GM12878 (cell line): Measurements from ENCODE around the gene C10orf90. TPM values are rescaled to one million over a fixed set of nuclear protein-coding genes. Genes with fewer than 3 reads are reported as not detected.

Experiments
- ATAC-seq: fragments of 200-7000 bp; cut with Tn5 transposase; 3 replicates; pipeline ENCODE4 v1.9.1; 2020; ENCODE audit warnings: mild to moderate bottlenecking, moderate library complexity
- BruUV-seq: library from RNA; stranded (reverse); fragments of 400-500 nt; replicated peaks from 2 replicates; lab custom pipeline; 2021; lab: Mats Ljungman, UMichigan
- CTCF ChIA-PET: fragments of 300-600 bp; sonication (Branson Sonifier 250); formaldehyde crosslinking; extraction: SDS; loops from one replicate; lab custom pipeline; 2021; ENCODE audit warnings: inconsistent platforms; lab: Yijun Ruan, JAX
- POLR2A ChIA-PET: fragments of 350-600 bp; formaldehyde crosslinking; extraction: SDS; loops from one replicate; lab custom pipeline; 2021; ENCODE audit warnings: inconsistent platforms; lab: Charles Lee
- RAD21 ChIA-PET: fragments of 300-600 bp; sonication (Branson Sonifier 250); formaldehyde crosslinking; loops from one replicate; lab custom pipeline; 2023; ENCODE audit warnings: antibody characterized with exemption; ENCODE audit not compliant: unreplicated experiment; lab: Charles Lee
- SMC1A ChIA-PET: fragments of 300-600 bp; sonication (Branson Sonifier 250); formaldehyde crosslinking; loops from one replicate; lab custom pipeline; 2023; ENCODE audit not compliant: unreplicated experiment, uncharacterized antibody; lab: Charles Lee
- DNase-seq: peaks from one replicate; pipeline ENCODE4 v3.0.0-alpha.2; 2011; ENCODE audit warnings: low read depth, low spot score
- FAIRE-seq: peaks from 3 replicates; lab custom pipeline; 2011; peaks lifted over from hg19 to GRCh38; lab: Jason Lieb, UNC
- H2AFZ ChIP-seq: 2 replicates; pipeline ENCODE4 v1.6.0; 2011; ENCODE audit warnings: low read depth, low read length, control low read depth; ENCODE audit not compliant: control insufficient read depth
- H3K27ac ChIP-seq: 2 replicates; pipeline ENCODE4 v1.5.1; 2011; ENCODE audit warnings: control low read depth; ENCODE audit not compliant: control insufficient read depth, insufficient read depth
- H3K27me3 ChIP-seq, 2 experiments: replicated peaks in 1 of 2; 2 replicates each; pipeline versions ENCODE4 v1.6.0 to v1.6.1; 2011; ENCODE audit warnings: low read length in 1 of 2; ENCODE audit not compliant: control insufficient read depth in 2 of 2, insufficient read depth in 2 of 2
- H3K36me3 ChIP-seq, 2 experiments: 2 replicates each; pipeline ENCODE4 v1.5.1; 2011; ENCODE audit warnings: low read length in 1 of 2; ENCODE audit not compliant: control insufficient read depth in 2 of 2, insufficient read depth in 2 of 2
- H3K4me1 ChIP-seq: 2 replicates; pipeline ENCODE4 v1.6.1; 2011; ENCODE audit warnings: mild to moderate bottlenecking, low read length, moderate library complexity, mixed read lengths; ENCODE audit not compliant: control insufficient read depth, insufficient read depth
- H3K4me2 ChIP-seq: 2 replicates; pipeline ENCODE4 v1.6.0; 2011; ENCODE audit warnings: control low read depth; ENCODE audit not compliant: control insufficient read depth, insufficient read depth
- H3K4me3 ChIP-seq: fragments of 200-600 bp; sonication (generic); 2 replicates; pipeline ENCODE4 v1.5.1; 2016
- H3K79me2 ChIP-seq: 2 replicates; pipeline ENCODE4 v1.6.0; 2011; ENCODE audit warnings: low read length; ENCODE audit not compliant: control insufficient read depth, insufficient read depth
- H3K9ac ChIP-seq: 2 replicates; pipeline ENCODE4 v1.8.0; 2011; ENCODE audit warnings: low read length, control low read depth, mixed read lengths; ENCODE audit not compliant: control insufficient read depth, insufficient read depth
- H3K9me3 ChIP-seq: replicated peaks from 3 replicates; pipeline ENCODE4 v1.5.1; 2011; ENCODE audit warnings: mild to moderate bottlenecking, low read length; ENCODE audit not compliant: control insufficient read depth, insufficient read depth
- H4K20me1 ChIP-seq: 2 replicates; pipeline ENCODE4 v1.6.0; 2011; ENCODE audit not compliant: control insufficient read depth, insufficient read depth
- ATF2 ChIP-seq: IDR thresholded peaks from 2 replicates; pipeline ENCODE4 v1.6.1; 2012; ENCODE audit warnings: low read length, inconsistent platforms
- CBX3 ChIP-seq: fragments of 200-600 bp; sonication (generic); IDR thresholded peaks from 2 replicates; pipeline ENCODE4 v1.6.1; 2016; ENCODE audit warnings: low read depth, borderline replicate concordance
- DPF2 ChIP-seq: fragments of 450-650 bp; IDR thresholded peaks from 2 replicates; pipeline ENCODE4 v1.6.1; 2017; ENCODE audit warnings: mild to moderate bottlenecking
- EZH2 ChIP-seq: IDR thresholded peaks from 2 replicates; pipeline ENCODE4 v1.6.1; 2012; ENCODE audit warnings: low read depth, mild to moderate bottlenecking, control low read depth, inconsistent platforms, low read length, borderline replicate concordance; ENCODE audit not compliant: control insufficient read depth
- FOXM1 ChIP-seq: IDR thresholded peaks from 2 replicates; pipeline ENCODE4 v1.6.1; 2012; ENCODE audit warnings: low read depth, mild to moderate bottlenecking, inconsistent platforms, low read length, moderate library complexity
- IKZF2 ChIP-seq, 2 experiments: fragments of 450-650 bp; IDR thresholded peaks; 2 replicates each; pipeline ENCODE4 v1.6.1; 2017; ENCODE audit warnings: mild to moderate bottlenecking in 2 of 2, moderate library complexity in 2 of 2
- IRF4 ChIP-seq: IDR thresholded peaks from 2 replicates; pipeline ENCODE4 v1.6.1; 2011; ENCODE audit warnings: low read depth, low read length
- MLLT1 ChIP-seq: fragments of 450-650 bp; IDR thresholded peaks from 2 replicates; pipeline ENCODE4 v1.6.1; 2016; ENCODE audit warnings: mild to moderate bottlenecking
- MTA2 ChIP-seq: fragments of 450-650 bp; IDR thresholded peaks from 2 replicates; pipeline ENCODE4 v1.6.1; 2016; ENCODE audit warnings: low read depth, mild to moderate bottlenecking, moderate library complexity
- MTA3 ChIP-seq: IDR thresholded peaks from 2 replicates; pipeline ENCODE4 v1.6.1; 2012; ENCODE audit warnings: low read length, inconsistent platforms, borderline replicate concordance
- MXI1 ChIP-seq: fragments of 150-350 bp; IDR thresholded peaks from 2 replicates; pipeline ENCODE4 v1.6.1; 2011; ENCODE audit warnings: low read depth, mild to moderate bottlenecking, inconsistent platforms, low read length, improper control_type of control experiment
- RBBP5 ChIP-seq: fragments of 200-600 bp; sonication (generic); conservative IDR thresholded peaks from 2 replicates; pipeline ENCODE4 v1.6.1; 2016
- RFX5 ChIP-seq: IDR thresholded peaks from 2 replicates; pipeline ENCODE4 v1.6.1; 2011; ENCODE audit warnings: low read depth, low read length, improper control_type of control experiment
- SP1 ChIP-seq: IDR thresholded peaks from one replicate; pipeline ENCODE4 v1.6.1; 2011; ENCODE audit warnings: low read depth, low read length
- STAT3 ChIP-seq: IDR thresholded peaks from 2 replicates; pipeline ENCODE4 v1.6.1; 2011; ENCODE audit warnings: low read depth, low read length, improper control_type of control experiment
- ZNF217 ChIP-seq: fragments of 450-650 bp; IDR thresholded peaks from 2 replicates; pipeline ENCODE4 v1.6.1; 2017; ENCODE audit warnings: antibody characterized with exemption, mild to moderate bottlenecking
- WGBS: methylation state at CpG from one replicate; pipeline ENCODE4 v1.1.6; 2016; ENCODE audit warnings: low lambda C conversion rate; ENCODE audit not compliant: insufficient replicate concordance, insufficient coverage; ENCODE audit errors: missing lambda C conversion rate; 5-methylcytosine and 5-hydroxymethylcytosine counted together
- in situ Hi-C: fragments of 300-500 bp; cut with MboI; formaldehyde crosslinking; loops from 9 replicates; pipeline ENCODE4 v1.14.3; 2018; ENCODE audit warnings: mixed read lengths
- intact Hi-C: fragments of 100-400 bp; cut with micrococcal nuclease; formaldehyde crosslinking; loops from one replicate; pipeline ENCODE4 v1.14.2; 2022; ENCODE audit not compliant: unreplicated experiment
- polyA plus RNA-seq, 11 experiments: library from polyadenylated mRNA; depleted of rRNA in 4 of 11; unstranded in 6 of 11; stranded (reverse) in 5 of 11; fragments of >200 nt; fragmentation: Nextera tagmentation in 4 of 11; fragmentation: Illumina TruSeq in 1 of 11; extraction: Ambion mirVana in 4 of 11; extraction: Trizol in 1 of 11; gene quantifications; 1 replicate in 1 of 11; 2 replicates in 10 of 11; pipeline versions ENCODE4 v1.2.1 to v1.2.3, GENCODE V29; 2011 to 2016; ENCODE audit warnings: inconsistent platforms in 2 of 11, missing spikeins in 2 of 11, low read depth in 1 of 11
- total RNA-seq, 4 experiments: library from RNA; depleted of rRNA in 3 of 4; stranded (reverse); fragments of >200 nt in 3 of 4; fragmentation: Illumina TruSeq in 1 of 4; extraction: Trizol in 1 of 4; gene quantifications; 2 replicates each; pipeline versions ENCODE4 v1.2.1 to v1.2.3, GENCODE V29; 2013 to 2021

Gene C10orf90
- total and polyA plus RNA-seq, 10 of the 15 experiments (the other 5 are each of a cell fraction or from before 2014, with no cell fraction given), result 0.04 TPM; not detected in 9

DNA sequence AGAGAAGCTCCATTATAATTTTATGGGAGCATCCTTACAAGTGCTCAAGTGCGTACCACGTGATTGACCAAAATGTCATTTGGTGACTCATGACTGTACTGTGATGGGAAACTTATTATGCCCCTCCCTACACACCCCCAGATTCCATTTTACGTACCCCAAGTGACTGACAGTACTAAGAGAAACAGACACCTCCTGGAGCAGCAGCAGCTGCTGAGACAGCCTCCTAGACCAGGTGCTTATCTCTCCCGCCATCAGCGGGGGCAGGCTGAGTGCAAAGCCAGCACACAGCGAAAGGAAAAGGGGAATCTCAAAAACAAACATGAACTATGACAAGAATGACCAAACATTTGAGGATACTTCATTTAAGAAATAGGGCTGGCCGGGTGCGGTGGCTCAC, 278.0 kb downstream of the C10orf90 start:
- Histone ChIP-seq H3K27ac (no peak overlapping the region), H4K20me1 (no peaks in the 10 kb centered on the region), H3K4me2 (no peak overlapping the region), H3K4me3 (no peak overlapping the region), H3K9me3 (no peaks in the 10 kb centered on the region; the same call in 2 of the 3 replicates), H3K36me3 (no peaks in the 10 kb centered on the region), H3K9ac (no peak overlapping the region), H2AFZ (no peak overlapping the region), H3K27me3 (no peaks in the 10 kb centered on the region), H3K4me1 (no peaks in the 10 kb centered on the region), H3K79me2 (no peaks in the 10 kb centered on the region)
- ChIA-PET CTCF (no interaction called here), POLR2A (no interaction called here), SMC1A (no interaction called here), RAD21 (no interaction called here)
- in situ Hi-C loops (no loop called here), intact Hi-C loops (no loop called here)
- DNase-seq, result no peak
- no peak for TF ChIP-seq RBBP5
- no peak for TF ChIP-seq MXI1
- TF ChIP-seq MLLT1, result no peak
- no peak for TF ChIP-seq STAT3
- TF ChIP-seq CBX3, result no peak
- no peak for TF ChIP-seq DPF2
- no peak for TF ChIP-seq SP1
- TF ChIP-seq MTA3, result no peak
- TF ChIP-seq FOXM1, result no peak
- no peak for TF ChIP-seq IRF4
- TF ChIP-seq MTA2, result no peak
- TF ChIP-seq IKZF2 (IDR thresholded peaks at IDR 0.05), result no peak
- no peak for TF ChIP-seq RFX5
- TF ChIP-seq ZNF217, result no peak
- no peak for TF ChIP-seq ATF2
- no peak for TF ChIP-seq EZH2
- FAIRE-seq, result no peak
- WGBS, result 32% methylated on average over 8 of the region's 8 CpGs
- BruUV-seq, result no TSS peak
- ATAC-seq, result no peak
